OCI-M2 (cell line): ENCODE results near the gene HOXA5.

Experiments
- DNase-seq: peaks from one replicate; lab custom pipeline; 2025; ENCODE audit not compliant: unreplicated experiment; lab: John Stamatoyannopoulos, UW

Gene HOXA5

DNA sequence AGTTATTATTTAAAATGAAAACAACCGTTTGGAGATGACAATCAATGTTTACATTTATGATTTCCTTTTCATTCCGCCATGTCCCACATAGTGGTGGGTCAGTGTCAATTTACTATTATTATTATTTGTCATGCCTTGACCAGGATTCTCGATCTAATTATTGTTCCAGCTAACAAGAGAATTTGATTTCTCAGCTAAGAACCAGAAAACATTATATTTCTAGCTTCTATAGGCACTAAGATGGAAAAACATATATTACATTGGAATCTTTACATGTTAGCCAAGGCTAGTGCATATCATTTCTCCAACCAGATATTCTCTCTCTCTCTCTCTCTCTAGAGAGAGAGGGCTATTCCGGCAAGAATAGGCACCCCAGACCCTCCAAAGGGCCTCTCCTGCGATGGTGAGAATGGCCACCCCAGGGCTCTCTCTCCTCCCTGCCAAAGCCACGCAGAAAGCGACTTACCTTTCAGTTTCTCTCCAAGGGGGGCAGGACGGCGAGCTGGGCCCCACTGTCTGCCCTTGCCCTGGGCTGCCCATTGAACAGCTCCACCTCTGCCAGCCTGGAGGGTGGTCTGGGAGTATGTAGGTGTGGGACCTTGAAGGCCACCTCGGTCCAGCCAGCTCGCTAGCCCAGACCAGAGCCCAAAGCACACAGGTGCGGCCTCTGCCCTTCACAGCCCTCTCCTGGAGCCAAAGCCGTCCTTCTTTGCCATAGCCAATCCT, 6.5 kb upstream of the HOXA5 start:
- no peak for DNase-seq

DNA sequence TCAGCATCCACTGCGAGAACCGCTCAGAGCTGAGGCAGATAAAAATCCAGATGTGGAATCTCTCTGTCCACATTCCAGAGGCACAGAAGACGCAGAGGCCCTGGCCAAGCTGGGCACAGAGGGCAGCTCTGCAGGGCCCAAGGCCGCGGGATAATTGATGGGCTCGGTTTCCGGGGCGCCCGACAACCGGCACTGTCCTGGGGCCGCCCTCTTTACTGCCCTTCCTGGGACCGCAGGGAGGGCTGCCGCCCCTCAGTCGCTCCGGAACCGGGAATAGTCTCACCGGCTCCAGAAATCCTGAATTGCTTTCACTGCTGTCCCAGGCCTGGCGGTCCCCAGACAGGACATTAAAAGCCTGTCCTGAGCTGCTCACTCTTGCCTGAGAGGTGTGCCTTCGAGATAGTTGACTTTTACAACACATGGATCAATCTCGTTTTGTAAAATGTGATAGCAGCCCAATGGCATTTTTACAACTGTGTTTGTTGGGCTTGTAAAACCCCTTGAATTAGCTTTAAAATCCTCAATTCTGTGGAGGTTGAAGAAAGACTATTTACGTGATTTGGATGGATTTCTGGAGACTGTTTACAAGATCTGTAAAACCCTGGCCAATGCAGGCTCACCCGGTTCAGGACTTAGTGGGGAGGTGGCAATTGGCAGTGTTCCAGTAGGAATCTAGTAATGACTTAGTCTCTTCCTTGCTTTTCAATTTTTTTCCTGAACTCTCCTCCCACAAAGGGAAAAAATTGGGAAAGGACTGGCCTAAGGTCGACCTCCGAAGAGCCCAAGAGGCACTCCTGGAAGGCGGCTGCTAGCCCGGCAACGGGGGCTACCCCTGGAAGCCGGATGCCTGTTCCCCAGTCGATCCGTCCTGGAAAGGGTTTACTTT, 5.5 kb upstream of the HOXA5 start:
- DNase-seq = no peak

DNA sequence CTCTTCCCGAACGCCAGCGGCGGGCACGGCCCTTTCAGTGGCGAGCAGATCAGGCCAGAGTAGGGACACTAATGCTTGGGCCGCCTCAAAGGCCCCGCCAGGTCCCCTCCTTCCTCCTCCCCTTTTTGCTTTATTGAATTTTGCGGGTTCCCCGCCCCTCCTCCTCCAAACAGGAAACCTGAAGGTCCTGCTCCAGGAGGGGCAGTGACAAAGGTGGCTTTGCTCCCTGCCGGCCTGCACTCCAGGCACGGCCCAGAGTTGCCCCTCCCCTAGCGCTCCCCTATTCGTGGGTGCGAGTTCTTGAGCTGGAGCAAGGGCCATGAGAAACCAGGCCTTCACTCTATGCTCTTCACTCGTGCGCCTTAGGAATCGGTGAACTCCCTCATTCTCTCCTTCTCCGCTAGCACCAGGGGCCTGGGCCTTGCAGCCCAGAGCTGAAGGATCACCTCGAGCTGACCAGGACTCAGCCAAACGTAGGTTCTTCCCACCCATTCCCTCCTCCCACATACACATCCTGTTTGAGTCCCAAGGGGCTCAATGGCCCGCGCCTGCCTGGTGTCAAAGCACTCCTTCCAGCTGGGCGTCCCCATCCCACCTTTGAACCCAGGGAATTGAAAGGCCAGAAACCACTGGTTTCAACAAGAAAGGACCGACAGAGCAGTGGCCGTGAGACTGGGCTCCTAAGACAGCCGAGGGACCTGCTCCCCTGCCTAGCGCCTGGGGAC, 4.7 kb upstream of the HOXA5 start:
- DNase-seq = no peak

DNA sequence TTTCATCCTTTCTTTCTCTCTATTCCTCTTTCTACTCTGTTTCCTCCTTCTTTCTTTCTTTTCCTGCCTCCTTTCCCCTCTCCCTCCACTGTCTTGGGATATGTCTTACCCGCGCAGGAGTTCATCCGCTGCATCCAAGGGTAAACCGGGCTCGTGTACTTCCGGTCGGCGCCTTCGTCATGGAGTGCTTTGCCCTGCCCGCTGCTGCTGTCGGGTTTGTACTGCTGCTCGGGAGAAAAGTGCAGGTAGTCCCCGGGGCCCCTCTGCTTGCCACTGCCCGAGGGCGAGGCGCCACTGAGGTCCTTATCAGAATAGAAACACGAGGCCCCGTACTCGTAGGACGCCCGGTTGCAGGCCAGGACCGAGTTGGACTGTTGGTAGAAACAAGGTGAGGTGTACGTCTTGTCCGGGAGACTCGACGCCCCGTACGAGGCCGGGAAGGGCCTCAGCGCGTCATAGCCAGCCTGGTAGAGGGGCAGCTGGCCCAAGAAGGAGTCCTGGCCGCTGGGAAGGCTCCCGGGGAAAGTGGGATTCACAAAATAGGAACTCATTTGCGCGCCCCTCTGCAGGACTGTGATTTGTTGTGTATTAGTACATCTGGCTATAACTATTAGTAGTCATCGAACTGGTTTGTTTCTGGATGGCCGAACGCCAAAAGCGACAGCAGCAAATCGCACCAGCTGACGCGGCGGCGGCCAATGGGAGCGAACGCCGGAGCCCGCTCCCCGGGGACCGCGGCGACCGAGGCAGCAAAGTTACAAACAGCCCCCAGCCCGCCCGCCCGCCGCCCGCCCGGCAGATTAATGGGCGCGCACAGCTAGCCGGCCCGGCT, 3.9 kb upstream of the HOXA5 start, which contains the start of gene HOXA6:
Gene HOXA6, minus strand, starts transcription at position 576 of the 832 bp plus-strand sequence. Its CDS starts 25 bp downstream, at position 551.
- DNase-seq = no peak

DNA sequence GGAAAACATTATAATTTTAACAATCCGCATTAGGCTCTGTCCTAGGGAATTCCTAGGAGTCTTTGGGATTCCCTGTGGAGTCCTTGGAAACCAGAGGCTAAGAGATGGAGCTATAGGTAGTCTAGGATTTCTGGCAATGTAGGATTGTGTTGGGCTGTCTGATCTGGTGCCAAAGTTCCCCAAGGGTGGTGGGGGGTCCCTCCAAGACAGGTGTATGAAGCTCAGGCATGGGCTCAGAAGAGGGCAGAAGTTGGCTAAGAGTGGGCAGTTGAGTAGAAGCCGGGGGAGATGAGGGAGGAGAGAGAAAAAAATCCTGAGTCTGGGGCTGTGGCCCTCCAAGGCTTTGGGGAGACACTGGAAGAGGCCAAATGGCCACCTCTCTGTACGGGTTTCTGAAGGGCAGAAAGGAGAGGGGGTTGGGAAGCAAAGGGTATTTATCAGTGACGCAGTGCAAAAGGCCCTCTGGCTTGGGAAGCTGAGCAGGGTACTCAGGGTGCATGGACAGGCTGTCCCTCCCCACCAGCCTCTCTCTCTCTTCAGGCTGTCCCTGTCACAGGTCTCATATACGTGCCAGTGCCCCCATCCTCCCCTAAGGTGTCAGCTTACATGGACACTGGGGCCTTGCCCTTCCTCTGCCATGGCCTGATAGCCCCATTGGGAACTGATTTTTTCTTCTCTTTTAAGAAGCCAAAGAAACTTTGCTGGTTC, 3.2 kb upstream of the HOXA5 start:
- DNase-seq = no peak

DNA sequence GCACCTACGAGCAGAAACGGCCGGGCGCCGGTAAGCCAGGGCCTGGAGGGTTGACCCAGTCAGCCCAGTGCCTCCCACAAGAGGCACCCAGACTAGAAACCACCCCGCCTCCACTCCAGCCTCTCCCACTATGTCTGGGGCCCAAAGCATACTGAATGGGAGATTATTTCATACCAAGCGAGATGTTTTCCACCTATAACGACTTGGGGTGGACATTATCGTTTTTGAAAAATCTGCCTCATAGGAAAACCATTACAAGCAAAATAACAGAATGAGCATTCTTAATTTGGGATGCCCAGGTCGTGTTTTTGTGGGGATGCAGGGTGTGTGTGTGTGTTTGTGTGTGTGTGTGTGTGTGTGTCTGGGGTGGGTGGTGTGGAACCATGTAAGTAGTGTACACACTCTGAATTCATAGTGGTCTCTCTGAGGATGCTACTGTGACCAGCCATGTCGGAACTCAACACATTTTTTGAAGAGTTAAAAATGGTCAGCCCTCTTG, 2.5 kb upstream of the HOXA5 start:
- DNase-seq = no peak

DNA sequence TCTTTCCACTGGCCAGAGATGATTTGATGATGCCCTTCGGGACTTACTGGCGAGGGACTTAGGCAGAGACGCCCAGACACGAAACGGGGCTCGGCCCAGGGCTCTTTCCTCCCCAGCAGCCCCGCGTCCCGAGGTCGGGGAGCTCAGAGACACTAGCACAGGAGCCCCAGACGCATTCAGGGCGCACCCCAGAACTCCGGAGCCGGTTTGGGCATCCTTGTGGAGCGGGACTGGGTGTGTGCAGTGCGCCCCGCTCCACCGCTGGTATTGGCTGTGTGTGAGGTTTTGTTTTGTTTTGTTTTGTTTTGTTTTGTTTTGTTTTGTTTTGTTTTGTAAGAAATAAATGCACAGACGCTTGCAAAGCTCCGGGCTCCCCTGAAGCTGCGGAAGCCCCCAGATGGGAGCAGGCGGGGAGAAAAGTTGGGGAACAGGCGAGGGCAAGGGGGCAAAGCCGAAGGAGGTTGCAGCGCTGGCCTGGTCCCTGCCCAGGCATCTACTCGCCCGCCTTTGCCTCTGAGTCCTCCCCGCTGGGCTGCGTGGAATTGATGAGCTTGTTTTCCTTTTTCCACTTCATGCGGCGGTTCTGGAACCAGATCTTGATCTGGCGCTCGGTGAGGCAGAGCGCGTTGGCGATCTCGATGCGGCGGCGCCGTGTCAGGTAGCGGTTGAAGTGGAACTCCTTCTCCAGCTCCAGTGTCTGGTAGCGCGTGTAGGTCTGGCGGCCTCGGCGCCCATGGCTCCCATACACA, 1.9 kb upstream of the HOXA5 start:
- no peak for DNase-seq

DNA sequence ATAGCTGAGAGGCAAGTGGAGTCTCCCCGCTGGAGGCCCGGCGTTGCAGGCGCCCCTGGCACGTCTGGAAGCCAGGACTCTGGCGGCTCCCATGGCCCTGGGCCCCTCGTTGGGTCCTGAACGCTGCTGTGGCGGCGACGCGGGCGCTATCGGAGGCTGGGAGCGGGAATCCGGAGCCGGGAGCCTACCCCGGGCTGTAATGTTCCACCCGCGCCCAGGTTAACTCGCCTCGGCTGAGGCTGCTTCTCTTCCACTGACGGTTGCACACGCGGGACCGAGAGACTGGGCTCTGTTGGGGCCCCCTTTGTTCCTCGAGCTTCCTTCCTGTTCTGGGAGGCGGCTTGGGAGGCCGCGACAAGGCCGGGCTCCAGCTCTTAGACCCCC, 1.3 kb upstream of the HOXA5 start:
- no peak for DNase-seq

DNA sequence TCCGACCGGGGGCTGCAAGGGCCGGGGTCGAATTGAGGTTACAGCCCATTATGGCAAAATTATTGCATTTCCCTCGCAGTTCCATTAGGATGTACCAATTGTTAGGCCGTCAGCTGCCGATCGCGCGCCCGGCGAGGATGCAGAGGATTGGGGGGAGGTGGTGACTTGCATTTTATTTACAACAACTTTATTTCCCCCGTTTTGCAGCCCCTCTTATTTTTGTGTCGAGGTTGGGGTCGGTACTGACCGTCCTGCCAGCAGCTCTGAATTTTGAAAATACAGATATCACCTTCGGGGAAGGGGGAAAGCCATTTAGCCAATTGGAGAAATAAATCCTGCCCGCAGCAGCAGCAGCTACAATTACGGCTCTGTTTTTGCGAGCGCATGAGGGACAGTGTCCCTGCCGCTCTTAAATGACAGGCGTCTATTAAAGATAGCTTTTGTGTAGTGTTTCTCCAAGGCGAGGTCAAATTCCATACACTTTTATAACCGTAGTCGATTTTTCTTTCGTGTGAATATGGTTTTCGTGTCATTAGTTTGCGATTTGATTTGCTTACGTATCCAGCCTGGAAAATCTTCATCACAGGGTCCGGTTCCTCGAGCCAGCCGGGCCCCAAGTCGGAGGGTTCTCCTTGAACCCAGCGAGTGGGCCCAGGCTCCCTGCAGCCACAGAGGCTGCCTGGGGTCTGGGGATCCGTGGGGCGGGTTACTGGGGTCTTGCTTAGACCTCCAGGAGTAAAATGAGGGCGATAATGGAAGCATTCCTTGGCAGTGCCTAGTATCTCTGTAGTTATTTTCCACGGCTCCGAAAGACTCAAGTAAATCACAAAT, 684 bp upstream of the HOXA5 start:
- no peak for DNase-seq

DNA sequence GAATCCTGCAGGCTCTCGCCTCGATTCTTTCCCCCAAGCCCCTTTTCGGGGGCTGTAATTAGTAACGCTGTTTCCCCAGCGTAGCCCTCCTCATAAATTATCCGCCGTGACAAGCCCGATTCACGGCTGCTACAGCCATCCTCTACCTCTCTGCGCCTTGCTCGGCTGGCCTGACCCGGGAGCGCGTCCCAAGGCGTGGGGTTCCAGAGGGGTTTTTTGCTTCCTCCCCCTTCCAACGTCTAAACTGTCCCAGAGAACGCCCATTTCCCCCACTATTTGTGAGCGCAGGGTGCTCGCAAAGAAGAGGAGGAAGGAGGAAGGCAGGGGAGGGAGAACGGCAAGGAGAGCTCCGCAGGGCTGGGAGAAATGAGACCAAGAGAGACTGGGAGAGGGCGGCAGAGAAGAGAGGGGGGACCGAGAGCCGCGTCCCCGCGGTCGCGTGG, 880 bp downstream of the HOXA5 start:
- no peak for DNase-seq

DNA sequence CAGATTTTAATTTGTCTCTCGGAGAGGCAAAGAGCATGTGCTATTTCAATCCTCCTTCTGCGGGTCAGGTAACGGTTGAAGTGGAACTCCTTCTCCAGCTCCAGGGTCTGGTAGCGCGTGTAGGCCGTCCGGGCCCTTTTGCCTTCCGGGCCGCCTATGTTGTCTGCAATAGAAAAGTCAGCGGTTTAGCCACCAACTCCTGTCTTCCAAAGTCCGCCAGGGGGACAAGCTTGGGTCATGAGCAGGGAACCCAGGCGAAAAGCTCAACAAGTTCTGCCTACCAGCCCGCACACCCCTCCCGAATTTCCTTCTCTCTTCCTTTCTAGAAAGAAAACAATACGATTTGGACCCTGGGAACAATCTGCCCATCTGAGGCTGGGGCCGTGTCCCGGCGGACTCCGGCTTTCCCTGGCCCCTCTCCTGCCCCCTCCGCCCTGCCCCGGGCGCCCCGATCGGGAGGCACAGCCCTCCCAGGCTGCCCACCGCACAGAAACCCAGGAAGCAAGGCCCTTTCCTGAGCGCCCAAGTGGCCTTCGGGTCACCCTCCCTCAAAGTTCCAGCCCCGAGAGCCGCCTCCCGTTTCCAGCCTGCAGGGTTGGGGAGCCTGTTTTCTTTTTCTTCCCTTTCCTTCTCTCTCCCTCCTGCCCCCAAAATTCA, 1.4 kb downstream of the HOXA5 start:
- no peak for DNase-seq

DNA sequence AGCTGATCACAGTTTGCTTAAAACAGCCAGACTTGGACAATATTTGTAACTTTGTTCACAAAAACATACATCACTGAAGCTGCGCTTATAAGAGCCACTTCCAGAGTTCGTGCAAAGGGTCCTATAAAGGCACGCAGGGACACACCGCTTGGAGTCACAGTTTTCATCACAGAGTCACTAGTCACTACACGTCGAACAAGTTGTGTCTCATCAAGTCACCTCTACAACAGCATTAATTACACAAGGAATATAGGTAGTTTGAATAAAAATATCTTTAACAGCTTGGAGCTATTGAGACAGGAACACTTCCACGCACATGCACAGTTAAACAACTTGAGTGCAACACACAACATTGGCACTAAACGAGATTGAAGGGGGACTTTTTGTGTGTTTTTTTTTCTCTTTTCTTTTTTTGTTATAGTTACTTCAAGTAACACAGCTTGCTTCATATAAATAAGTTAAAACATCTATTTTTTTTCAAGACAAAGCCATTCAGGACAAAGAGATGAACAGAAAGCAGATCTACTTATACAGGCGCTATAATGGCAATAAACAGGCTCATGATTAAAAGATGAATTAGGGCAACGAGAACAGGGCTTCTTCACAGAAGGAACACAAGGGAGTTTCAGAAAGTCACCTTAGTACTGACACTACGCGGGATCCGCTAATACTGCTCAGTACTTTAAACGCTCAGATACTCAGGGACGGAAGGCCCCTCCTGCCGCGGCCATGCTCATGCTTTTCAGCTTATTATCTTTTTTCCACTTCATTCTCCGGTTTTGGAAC, 2.2 kb downstream of the HOXA5 start:
- no peak for DNase-seq

DNA sequence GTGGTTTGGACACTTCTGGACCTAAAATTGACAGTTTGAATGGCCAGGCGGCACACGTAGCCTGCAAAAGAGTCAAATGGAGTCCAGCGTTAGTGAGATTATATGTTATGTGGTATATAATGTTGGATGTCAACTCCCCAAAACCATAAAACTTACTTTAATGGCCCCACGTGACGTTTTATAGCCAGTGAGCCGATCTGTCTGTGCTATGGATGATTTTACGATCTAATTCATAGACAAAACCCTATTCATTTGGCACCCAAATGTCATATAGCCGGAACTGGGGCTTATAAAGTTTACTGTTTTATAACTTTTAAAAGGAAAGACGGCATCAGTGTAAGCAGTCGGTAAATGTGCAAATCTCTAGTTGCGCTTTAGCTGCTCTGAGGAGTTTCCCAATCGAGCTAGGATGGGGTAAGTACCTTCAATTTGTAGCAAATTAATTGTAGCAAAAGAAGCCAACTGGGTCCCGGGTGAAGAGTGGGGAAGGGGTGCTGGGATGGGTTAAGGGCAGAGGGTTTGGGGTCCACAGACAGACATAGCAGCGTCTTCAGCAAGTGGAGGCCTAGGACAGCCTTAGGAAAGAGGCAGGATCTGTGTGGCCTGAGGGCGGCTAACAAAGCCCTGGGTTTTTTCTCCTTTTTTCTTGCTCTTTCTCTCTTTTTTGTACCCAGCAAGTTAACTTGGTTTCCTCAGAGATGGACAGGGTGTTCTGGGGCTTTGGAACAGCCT, 3.2 kb downstream of the HOXA5 start:
- DNase-seq = no peak

DNA sequence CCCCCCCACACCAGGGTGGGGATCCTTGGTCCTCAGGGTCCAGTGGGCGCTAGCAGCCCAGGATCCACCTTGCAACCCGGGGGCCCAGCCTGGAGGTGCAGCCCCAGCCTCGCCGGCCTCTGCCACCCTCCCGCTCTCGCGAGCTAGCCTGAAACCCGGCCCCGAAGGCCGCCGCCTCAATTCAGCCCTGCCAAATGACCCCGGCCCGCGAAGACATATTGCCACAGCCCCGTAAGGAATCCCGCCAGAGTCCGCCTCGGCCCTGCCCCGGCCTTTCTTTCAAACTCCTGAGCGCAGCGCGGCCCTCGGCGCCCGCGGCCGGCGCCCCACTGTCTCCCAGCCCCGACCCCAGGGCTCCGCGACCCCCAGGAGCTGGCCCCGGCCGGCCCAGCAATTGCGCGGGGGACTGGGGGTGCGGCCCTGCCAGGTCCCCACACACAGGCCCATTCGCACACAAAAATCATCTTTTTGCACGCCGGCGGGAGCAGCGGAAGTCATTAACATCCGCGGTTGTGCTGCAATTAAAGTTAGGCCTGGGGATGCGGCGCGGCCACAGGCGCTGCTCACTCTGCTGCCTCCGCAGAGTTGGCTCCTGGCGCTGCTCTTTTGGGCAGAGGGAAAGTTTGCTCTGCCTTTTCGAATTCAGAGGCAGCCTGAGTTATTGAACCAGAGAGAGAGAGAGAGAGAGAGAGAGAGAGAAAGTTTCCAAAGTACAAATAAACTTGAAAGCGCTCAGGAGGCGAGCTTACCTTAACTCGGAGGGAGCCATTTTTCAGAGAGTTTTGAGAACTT, 4.0 kb downstream of the HOXA5 start:
- DNase-seq = no peak

DNA sequence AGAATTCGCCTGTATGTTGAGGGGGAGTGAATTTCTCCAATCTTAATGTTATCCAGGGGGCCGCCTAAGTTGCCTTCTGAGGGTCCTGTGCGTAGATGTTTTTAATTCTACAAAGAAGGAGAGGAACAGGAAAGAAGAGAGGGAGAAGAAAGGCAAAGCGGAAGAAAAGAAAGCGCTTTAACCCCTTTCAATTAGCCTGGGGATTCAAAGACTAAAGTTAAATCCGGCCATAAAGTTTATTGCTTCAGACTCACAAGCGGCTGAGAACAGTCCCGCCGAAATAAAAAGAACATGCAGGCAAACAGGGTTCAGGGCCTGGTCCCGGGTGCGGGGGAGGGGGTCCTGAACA, 4.5 kb downstream of the HOXA5 start:
- DNase-seq = no peak

DNA sequence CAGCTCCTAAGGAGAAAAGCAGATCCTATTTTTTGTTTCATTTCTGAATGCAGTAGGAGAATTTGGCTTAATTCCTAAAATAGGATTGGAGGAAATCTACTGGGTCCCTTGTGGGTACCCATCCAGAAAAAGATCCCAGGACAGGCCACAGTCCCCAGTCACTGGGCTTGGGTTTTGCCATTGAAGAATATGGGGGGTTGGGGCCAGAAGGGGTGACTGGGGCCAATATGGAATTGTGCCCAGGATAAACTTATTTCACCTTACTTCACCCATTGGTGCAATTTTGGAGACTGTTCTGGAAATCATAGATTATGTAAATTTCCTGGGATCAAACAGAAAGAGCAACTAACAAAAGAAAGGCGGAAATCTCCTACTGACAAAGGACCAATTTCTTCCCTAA, 5.0 kb downstream of the HOXA5 start:
- no peak for DNase-seq
